Measurements from ENCODE around the gene ZNF331.

Gene ZNF331

DNA sequence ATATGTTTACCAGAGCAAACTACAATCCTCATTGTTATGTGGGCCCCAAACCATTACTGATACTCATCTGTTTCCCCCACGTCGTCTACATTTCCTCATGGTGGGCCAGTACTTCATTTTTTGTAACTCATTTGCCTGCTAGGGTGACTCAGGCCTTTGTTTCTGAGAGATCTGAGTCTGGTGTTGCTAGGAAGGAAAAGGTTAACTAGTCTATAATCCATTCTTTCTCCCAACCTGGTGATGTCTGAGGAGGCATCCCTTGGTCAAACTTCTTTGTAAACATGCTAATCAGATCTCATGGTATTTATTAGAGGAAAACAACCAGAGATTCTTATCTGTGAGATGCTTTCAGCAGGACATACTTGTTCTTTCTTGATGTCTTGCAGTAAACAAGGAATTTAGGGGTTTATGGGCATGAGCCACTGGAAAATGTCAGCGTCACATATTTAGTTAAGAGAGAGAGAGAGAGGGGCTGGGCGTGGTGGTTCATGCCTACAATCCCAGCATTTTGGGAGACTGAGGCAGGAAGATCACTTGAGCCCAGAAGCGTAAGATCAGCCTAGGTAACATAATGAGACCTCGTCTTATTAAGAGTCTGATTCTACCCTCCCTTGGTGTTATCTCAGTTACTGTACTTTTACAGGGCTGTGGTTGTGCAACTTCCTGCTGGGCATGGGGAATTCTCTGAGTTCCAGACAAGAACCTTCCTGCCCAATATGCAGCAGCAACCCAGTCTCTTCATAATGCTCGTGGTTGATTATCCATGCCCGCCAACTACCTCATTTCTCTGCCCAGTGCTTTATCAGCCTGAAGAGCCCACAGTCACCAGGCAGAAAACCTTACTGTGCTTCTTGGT is 84.2 kb downstream of the ZNF331 start:
- Mint-ChIP-seq H3K4me1 (ENCODE audit: low read depth) (no peaks in the 10 kb centered on the region), H3K27ac (no peak overlapping the region), H3K4me3 (no peak overlapping the region), H3K36me3 (ENCODE audit: low read depth) (no peaks in the 10 kb centered on the region), H3K27me3 (no peaks in the 10 kb centered on the region), H3K9me3 (no peaks in the 10 kb centered on the region)

DNA sequence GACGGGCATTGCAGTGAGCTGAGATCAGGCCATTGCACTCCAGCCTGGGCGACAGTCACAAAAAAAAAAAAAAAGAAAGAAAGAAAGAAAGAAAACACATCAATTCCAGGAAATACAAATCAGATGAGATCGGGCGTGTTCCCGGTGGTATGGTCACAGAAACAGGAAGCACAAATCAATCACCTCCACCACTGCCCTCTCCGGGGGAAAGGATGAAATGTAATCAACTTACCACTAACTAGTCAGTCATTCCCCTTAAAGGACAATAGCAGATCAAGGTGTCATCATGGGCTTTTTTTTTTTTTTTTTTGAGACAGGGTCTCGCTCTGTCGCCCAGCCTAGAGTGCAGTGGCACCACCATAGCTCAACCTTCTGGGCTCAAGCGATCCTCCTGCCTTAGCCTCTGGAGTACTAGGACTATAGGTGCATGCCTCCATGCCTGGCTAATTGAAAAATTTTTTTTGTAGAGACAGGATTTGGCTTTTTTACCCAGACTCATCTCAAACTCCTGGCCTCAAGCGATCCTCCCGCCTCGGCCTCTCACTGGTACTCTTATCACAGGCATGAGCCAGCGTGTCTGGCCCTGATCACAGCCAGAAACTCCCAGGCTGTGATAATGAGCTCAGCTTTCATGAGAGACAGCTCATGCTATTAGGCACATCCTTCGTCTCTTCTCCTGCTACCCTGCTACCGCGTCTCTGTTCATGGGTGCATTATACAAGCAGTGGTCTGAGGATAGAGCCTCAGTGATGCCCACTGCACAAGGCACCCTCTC is 87.0 kb downstream of the ZNF331 start:
- no peaks in the 10 kb centered on the region for H3K9me3 Mint-ChIP-seq
- H3K4me1 Mint-ChIP-seq (ENCODE audit: low read depth): no peaks in the 10 kb centered on the region
- no peak overlapping the region for H3K4me3 Mint-ChIP-seq
- H3K27ac Mint-ChIP-seq: no peak overlapping the region
- H3K36me3 Mint-ChIP-seq (ENCODE audit: low read depth): no peaks in the 10 kb centered on the region
- H3K27me3 Mint-ChIP-seq: no peaks in the 10 kb centered on the region

- no peak overlapping the region for H3K4me3 Mint-ChIP-seq
- no peak overlapping the region for H3K27ac Mint-ChIP-seq
- H3K9me3 Mint-ChIP-seq: no peaks in the 10 kb centered on the region
Measured at GRCh38 chr19:53626486-53626885, 88.5 kb downstream of the ZNF331 start.

GRCh38 chr19:53626976-53627375 is 89.0 kb downstream of the ZNF331 start:
- no peak overlapping the region for H3K27ac Mint-ChIP-seq
- H3K27me3 Mint-ChIP-seq: no peaks in the 10 kb centered on the region
- no peaks in the 10 kb centered on the region for H3K9me3 Mint-ChIP-seq
- H3K4me3 Mint-ChIP-seq: no peak overlapping the region
- H3K4me1 Mint-ChIP-seq (ENCODE audit: low read depth): no peaks in the 10 kb centered on the region
- H3K36me3 Mint-ChIP-seq (ENCODE audit: low read depth): no peaks in the 10 kb centered on the region

More at GRCh38 chr19:53626486-53626885, 88.5 kb downstream of the ZNF331 start:
- H3K4me1 Mint-ChIP-seq (ENCODE audit: low read depth): no peaks in the 10 kb centered on the region
- H3K36me3 Mint-ChIP-seq (ENCODE audit: low read depth): no peaks in the 10 kb centered on the region
- H3K27me3 Mint-ChIP-seq: no peaks in the 10 kb centered on the region
